Measurements from ENCODE around the gene DUS3L.

Gene DUS3L

DNA sequence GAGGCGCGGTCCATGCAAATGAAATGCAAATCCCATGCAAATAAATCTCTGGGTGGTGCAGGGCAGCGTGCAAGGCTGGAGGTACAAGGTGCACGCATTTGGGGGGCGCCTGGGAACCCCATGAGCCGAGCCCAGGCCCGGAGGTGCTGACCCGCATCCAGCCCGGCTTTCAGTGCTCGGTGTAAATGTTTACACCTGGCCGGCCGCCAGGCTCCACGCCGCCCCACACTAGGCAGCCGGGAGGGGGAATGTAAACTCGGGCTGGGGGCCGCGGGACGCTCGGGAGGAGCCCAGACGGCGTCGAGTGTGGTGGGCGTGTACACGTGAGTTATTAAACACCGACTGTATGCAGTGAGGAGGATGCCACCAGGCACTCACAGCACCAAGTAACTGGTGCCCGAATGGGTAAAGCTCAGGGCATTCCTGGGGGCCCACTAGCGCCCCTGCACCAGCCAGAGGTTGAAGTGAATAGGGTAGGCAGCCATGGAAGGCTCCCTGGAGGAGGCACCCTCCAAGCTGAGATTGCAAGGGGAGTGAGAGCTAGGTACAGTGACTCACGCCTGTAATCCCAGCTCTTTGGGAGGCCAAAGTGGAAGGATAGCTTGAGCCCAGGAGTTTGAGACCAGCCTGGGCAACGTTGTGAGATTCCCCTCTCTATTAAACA is 31.4 kb upstream of the DUS3L start:
- no peak for DNase-seq (ENCODE audit: low read depth in 2 of 2, low spot score in 1 of 2)

DNA sequence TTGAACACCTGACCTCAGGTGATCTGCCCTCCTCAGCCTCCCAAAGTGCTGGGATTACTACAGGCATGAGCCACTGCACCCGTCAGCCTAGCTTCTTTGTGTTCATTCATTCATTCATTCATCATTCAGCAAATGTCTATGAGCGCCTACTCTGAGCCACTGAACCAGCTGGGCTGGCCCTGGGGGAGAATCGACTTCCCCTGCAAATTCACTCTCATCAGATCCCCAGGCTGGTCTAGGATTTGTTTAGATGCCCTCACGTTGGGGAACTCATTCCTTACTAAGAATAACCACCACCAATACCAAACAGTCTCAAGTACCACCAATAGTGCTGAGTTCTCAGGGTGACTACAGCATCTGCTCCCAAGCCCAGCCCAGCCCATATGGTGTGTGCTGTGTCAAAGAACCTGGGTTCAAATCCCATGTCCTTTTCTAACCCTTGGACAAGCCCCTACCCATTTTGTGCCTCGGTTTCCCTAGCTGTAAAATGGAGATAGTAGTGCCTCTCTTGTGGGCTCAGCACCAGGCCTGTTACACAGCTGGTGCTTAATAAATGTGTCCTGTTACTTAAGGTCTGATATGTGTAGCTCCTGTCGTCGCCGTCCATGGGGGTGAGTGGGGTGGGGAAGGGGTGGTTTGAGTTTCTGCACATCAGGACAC is 30.7 kb upstream of the DUS3L start:
- DNase-seq (ENCODE audit: low read depth in 2 of 2, low spot score in 1 of 2) = no peak

DNA sequence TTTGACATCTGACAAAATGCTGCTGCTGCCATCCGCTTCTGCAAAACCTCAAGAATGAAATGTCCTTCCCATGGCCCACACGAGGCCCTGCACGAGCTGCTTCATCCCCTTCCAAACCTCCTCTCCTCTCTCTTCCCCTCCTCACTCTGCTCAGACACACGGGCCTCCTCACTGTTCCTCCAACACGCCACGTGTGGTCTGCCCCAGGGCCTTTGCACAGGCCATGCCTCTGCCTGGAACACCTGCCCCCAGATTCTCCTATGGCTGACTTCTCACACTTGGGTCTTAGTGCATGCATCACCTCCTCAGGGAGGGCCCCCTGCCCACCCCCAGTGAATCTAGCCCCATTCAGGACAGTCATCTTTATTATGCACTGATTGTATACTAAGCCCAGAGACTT is 29.8 kb upstream of the DUS3L start:
- DNase-seq (ENCODE audit: low read depth in 2 of 2, low spot score in 1 of 2) = no peak

DNA sequence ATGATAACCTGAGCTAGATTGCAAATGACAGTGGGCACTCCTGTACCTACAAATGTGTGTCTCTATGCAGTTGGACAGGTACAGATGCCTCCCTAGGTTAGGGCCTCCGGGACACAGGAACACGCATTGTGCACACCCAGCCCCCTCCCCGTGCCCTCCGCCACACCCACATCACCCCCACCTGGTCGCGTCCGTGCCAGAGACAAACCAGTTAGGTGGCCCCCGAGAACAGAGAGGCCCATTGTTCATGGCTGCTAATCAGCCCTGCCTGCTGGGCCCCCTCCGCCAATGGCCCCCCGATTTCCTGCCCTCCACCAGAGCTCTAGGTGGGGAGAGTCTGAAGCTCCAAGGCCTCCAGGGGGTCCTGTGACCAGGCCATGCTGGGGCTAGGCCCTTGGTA is 27.6 kb upstream of the DUS3L start:
- DNase-seq (ENCODE audit: low read depth in 2 of 2, low spot score in 1 of 2) = no peak

DNA sequence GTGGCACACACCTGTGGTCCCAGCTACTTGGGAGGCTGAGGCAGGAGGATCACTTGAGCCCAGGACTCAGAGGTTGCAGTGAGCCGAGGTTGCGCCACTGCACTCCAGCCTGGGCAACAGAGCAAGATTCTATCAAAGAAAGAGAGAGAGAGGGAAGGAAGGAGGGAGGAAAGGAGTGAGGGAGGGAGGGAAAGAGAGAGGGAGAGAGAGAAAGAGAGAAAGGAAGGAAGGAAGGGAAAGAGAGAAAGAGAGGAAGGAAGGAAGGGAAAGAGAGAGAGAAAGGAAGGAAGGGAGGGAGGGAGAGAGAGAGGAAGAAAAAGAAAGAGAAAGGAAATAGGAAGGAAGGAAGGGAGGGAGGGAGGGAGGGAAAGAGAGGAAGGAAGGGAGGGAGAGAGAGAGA is 26.3 kb upstream of the DUS3L start:
- DNase-seq (ENCODE audit: low read depth in 2 of 2, low spot score in 1 of 2) = no peak

DNA sequence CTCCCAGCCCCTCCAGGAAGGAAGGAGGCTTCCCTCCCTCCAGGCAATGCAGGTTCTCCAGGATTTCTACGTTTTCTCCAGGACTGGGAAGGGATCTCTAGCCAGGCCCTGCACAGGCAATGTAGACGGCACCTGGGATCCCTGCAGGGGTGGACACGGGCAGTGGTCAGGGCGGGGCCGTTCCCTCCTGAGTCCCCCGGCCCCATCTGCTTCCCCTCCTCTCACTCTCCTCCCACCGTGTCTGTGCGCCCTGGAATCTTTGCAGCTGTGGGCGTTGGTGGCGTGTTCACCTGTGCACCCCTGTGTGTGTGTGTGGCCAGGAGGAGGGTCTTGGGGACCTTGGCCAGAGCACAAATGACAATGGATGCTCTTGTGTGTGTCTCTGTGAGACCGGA is 23.9 kb upstream of the DUS3L start:
- DNase-seq (ENCODE audit: low read depth in 2 of 2, low spot score in 1 of 2) = no peak

DNA sequence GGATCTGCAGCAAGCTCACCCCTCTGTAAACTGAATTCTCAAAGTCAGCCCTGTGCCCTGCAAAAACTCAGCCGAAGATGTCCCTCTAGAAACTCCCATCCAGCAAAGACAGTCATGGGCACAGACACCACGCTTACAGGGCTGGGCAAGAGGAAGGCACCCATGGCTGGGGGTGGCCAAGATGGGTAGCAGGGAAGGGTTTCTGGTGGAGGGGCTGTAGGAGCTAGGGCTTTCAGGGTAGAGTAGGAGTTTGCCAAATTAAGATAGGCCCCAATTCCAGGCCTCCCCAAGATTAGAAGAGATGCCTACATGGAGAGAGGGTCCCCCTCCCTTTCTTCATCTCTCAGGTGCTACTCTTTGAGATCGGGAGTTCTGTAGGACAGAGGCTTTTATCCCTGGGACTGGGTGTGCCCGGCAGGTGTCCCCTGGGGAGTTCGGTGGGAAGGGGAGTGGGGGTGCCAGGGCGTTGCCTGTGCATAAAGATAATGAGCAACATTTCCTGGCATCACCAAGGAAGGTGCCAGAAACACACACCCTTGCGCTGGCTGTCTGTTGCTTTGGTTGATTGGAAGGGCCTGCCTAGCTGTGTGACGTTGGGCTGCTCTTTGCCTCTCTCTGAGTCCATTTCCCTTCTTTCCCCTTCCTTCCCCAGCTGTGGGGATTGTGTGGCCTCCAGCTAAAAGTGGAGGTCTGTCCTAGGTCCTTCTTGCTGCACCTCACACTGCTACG is 23.3 kb upstream of the DUS3L start:
- no peak for DNase-seq (ENCODE audit: low read depth in 2 of 2, low spot score in 1 of 2)

DNA sequence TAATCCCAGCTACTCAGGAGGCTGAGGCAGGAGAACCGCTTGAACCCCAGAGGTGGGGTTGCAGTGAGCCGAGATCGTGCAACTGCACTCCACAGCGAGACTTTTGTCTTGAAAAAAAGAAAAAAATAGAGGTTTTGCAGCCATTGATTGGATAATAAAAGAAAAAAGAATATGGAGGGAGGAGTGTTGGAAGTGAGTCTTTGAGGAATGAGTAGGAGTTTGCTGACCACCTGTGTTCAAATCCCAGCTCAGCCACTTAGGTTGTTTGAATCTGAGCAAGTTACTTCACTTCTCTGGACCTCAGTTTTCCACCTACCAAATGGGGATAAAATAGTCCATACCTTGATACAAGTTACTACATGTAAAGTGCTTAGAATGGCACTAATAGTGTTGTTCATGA is 20.2 kb upstream of the DUS3L start:
- no peak for DNase-seq (ENCODE audit: low read depth in 2 of 2, low spot score in 1 of 2)

DNA sequence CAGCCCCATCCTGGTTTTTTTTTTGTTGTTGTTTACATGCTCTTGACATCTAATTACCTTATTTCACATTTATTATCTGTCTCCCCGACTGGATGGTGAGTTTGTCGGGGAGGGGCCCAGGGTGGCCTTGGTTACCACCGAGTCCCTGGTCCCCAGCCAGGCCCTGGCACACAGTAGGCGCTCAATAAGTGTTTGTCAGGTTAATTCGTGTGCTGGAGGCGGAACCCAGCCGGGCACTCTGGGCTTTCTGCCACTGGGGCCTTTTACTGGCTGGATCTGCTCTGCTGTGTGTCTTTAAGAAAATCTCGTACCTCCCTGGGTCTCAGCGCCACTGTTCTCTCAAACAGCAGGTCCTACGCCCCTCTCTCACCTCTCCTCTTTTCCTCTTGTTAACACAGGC is 18.5 kb upstream of the DUS3L start:
- DNase-seq (ENCODE audit: low read depth in 2 of 2, low spot score in 1 of 2) = no peak

DNA sequence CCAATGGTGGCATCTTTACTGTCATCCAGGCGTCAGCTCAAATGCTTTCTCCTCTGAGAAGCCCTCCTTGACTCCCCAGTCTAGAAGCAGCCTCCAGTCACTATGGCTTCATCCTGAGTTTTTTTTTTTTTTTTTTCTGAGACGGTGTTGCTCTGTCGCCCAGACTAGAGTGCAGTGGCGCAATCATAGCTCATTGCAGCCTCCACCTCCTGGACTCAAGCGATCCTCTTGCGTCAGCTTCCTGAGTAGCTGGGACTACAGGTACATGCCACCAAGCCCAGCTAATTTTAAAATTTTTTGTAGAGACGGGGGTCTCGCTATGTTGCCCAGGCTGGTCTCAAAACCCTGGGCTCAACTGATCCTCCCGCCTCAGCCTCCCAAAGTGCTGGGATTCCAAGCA is 18.1 kb upstream of the DUS3L start:
- no peak for DNase-seq (ENCODE audit: low read depth in 2 of 2, low spot score in 1 of 2)

DNA sequence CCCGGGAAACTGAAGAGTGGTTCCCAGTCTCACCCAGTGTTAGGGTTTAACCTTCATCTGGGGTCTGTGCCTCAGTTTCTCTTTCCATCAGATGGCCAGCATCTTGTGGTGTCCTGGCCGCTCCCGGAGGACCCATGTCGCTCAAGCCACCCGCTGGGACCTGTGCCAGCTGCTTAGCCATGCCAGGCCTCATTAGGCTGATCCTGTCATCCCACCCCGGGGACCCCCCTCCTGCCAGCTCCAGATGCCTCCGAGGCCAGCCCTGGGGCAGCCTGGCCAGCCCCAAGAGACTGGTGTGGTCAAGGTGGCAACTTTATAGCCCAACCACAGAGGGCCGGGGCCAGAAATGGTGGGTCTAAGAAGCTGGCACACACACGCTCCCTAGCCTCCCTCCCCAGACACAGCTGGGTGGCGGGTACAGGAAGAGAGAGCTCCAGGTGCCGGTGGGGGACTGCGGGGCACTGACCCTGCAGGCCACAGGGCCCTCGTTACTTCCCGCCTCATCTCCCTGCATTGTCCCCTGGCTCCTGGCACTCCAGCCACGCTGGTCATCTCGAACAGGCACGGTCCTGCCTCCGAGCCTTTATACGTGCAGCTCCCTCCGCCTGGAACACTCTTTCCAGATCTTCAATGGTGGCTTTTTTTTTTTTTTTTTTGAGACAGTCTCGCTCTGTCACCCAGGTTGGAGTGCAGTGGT is 17.3 kb upstream of the DUS3L start:
- DNase-seq (ENCODE audit: low read depth in 2 of 2, low spot score in 1 of 2) = no peak

DNA sequence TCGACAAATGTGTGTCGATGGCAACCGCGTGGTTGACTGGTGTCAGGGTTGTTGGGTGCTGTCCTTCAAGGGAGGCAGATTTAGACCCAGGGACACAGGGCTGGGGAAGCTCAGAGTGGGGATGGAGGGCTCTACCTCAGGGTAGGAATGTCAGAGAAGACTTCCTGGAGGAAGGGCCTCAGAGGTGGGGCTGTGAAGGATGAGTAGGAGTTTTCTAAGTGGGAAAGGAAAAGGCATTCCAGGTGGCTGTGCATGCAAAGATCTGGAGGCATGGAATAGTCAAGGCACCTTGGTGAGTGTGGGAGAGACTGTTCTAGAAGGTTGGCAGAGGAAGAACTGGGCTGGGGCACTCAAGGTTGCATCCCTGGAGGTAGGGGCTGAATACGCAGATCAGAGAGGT is 15.9 kb upstream of the DUS3L start:
- DNase-seq (ENCODE audit: low read depth in 2 of 2, low spot score in 1 of 2) = no peak

DNA sequence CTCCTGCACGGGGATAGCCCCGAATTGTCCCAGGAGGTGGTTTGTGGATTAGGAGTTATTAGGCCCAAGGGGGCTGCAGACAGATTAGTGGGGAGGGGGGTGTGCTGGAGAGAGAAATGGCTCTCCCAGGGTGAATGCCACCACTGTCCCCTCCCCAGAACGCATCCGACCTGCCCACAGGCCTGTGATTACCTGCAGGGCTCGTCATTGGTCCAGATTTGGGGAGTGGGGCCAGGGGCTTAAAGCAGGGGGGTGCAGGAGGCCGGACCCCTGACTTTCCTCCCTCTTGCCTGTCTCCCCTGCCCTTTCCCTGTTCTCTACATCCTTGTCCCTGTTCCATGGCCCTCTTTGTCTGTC is 15.1 kb upstream of the DUS3L start:
- no peak for DNase-seq (ENCODE audit: low read depth in 2 of 2, low spot score in 1 of 2)

DNA sequence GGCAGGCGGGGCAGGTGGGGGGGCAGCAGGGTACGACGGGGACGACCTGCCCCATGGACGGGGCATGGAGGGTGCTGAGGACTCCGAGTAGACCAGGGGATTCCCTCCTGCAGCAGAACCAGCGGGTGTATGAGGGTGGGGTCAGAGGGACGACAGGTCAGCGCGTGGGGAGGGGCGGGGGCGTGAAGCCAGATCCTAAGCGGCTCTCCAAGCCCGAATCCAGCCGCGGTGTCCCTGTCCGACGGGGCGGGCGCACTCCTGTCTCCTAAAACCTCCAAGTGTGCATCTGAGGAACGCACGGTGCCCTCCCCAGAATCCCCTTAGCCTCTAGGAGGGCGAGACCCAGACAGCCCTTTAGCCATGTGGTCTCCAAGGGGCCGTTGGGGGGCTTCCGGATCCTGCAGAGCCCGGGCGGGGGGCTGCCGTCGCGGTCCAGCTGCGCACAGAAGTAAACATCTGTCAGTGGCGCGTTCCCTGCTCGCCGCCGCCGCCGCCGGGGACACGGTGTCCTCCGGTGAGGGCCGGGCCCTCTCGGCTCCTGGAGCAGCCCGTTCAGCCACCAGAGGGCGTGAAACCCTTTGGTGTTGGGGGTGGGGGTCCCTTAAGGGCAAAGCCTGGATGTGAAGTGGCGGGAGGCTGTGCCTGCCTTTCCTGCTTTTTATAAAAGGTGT is 14.6 kb upstream of the DUS3L start:
- DNase-seq (ENCODE audit: low read depth in 2 of 2, low spot score in 1 of 2) = peak in 1 of 2 donors; percentile 36

DNA sequence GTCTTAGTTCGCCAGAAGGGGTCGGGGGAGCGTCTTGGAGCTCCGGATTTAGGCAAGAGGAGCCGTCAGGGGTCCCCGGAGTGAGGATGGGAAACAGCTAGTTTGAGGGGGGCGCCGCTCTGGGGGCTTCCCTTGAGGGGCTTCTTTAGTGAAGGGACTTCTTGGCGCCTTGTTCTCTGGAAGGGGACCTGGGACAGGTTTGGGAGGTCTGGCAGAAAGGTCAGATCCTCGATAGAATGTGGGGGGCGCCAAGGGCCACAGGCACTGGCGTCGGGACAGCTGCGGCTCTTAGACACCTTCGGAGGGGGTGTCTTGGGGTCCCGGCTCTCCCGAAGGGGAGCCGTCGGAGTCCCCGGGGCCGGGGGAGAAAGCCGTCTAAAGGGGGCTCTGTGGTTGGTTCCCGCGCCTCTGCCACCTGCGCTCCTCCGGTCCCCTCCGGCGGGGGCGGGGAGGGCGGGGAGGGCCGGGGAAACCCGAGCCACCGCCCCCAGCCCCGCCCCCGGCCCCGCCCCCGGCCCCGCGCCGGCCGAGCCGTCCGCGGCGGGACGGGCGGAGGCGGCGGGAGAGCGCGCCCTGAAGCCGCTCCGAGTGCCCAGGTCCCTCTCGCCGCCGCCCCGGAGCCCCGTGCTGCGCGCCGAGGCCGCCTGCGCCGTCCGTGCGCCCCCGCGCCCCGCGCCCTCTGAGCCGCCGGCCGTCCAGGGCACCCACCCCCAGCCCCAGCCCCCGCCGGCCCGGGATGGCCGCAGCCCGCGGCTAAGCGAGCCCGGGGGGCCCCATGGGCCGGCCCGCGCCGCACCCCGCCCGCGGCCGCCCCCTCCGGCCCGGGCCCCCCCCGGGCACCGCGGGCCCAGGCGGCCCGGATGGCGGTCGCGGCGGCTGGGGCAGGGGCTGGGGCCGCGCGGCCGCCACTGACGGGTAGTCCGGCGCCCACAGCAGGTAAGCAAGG is 13.8 kb upstream of the DUS3L start, which contains the start of gene NRTN:
Gene NRTN, plus strand, starts transcription at position 552 of the 946 bp plus-strand sequence. CDS start 19,099 bp downstream, outside the sequence.
- no peak for DNase-seq (ENCODE audit: low read depth in 2 of 2, low spot score in 1 of 2)

DNA sequence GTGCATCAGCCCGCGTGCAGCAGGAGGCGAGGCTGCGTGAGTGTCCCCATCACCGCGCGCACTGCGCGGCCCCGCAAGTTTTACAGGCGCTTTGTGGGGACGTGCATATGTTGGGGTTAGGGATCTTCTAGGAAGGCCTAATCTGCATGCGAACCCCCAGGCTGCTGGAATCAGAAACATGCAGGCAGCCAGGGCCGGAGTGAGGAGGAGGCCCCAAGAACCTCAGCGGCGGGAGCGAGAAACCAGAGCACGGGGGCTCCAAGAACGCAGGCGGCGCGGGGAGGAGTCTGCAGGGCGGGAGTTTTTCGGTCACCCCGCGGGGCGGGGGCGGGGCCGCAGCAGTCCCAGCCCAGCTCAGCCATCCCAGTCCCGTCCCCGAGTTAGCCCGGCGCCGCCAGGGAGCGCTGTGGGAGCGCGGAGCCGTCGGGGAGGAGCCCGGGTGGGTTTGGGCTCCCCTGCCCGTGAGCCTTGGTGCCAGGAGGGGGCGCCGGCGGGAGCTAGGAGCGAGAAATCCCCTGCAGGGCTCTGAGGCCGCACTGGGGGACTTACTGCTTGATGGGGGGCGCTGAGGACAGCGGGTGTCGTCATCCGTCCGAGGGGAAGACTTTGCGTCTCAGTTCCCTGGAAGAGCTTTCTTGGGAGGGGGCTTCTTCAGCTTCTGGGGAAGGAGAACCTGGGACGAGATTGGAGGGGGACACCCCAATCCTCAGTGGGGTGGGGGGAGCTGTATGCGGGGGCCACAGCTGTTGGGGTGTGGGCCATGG is 13.0 kb upstream of the DUS3L start:
- peak; percentile 73 to 80 for DNase-seq (ENCODE audit: low read depth in 2 of 2, low spot score in 1 of 2)

DNA sequence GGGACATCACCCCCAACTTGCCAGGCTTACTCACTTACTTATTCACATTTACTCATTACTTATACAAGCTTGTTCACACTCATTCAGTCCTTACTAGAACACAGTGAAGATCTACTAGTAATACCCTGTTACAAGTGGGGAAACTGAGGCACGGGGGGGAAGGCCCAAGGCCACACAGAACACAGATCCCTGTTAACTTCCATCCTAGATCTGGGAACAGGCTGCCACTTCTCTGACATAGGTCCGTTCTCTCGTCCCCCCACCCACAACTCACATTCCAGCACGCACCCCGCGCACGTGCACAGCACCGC is 12.4 kb upstream of the DUS3L start:
- DNase-seq (ENCODE audit: low read depth in 2 of 2, low spot score in 1 of 2) = no peak

DNA sequence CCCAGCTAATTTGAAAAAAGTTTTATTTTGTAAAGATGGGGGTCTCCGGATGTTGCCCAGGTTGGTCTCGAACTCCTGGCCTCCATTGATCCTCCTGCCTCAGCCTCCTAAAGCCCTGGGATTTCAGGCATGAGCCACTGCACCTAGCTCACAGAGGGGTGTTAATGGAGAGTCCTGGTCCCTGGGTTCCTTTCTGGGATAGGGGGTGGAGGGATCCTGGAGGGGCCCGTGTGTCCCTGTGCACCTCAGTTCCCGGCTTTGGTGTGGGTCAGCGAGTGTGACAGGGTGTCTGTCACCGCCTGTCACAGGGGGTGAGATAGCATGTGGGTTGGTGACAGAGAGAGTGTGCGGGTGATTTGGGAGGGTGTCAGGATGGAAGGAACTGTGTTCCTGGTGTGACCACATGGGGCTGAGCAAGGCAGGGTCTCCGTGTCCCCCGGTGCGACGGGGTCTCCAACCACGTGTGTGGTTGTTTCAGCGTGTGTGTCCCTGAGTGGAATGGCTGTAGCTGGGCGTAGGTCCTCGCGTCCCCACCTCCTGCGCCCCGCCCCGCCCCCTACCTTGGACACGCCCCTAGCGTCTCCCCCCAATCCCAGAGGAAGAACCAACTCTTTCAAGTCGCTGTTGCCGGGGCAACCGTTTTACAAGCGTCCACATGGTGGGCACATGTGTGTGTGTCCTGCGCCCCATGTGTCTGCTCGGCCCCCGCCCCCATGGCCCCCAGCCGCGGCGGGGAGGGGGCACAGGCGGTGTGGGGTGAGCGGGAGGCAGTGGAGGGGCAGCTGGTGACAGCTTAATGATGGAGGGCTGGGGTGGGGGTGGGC is 11.0 kb upstream of the DUS3L start:
- no peak for DNase-seq (ENCODE audit: low read depth in 2 of 2, low spot score in 1 of 2)
